Measurements from ENCODE around the gene SCNN1A. TPM values are rescaled to one million over a fixed set of nuclear protein-coding genes. Genes with fewer than 3 reads are reported as not detected.
A peak's percentile ranks its signal among the peaks of the same experiment; 100 is the strongest.

The SCNN1A gene
- total RNA-seq, 1 donor from 2014 or later: 14.3 TPM

- H3K4me3 ChIP-seq: no peak overlapping the region
- intact Hi-C loops (cut with DNase I): no loop called here
- DNase-seq (ENCODE audit: low spot score in 2 of 2): no peak
- no peaks in the 10 kb centered on the region for H3K27me3 ChIP-seq
- no peak for TF ChIP-seq CTCF (IDR thresholded peaks at IDR 0.05)
- H3K36me3 ChIP-seq: no peaks in the 10 kb centered on the region
- no peaks in the 10 kb centered on the region for H3K4me1 ChIP-seq
- H3K27ac ChIP-seq: no peak overlapping the region
- no peaks in the 10 kb centered on the region for H3K9me3 ChIP-seq
Observed at GRCh38 chr12:6399884-6400644, 24.7 kb upstream of the SCNN1A start.

- no peak for DNase-seq (ENCODE audit: low spot score in 2 of 2)
- Histone ChIP-seq H3K4me3 (no peak overlapping the region), H3K27ac (no peak overlapping the region), H3K4me1 (peaks cover 5 to 6% of the 10 kb centered on the region in 2 donors), H3K9me3 (no peaks in the 10 kb centered on the region), H3K27me3 (no peaks in the 10 kb centered on the region), H3K36me3 (peaks cover 3 to 9% of the 10 kb centered on the region in 2 donors)
- no peak for TF ChIP-seq CTCF (IDR thresholded peaks at IDR 0.05)
- intact Hi-C loops (cut with DNase I): no loop called here
Observed at GRCh38 chr12:6396031-6396430, 20.7 kb upstream of the SCNN1A start.

- intact Hi-C loops (cut with DNase I): no loop called here
- DNase-seq (ENCODE audit: low spot score in 2 of 2): no peak
Observed at GRCh38 chr12:6394398-6394797, 19.0 kb upstream of the SCNN1A start.

GRCh38 chr12:6393109-6393508 lies 17.7 kb upstream of the SCNN1A start:
- Histone ChIP-seq H3K27me3 (no peaks in the 10 kb centered on the region), H3K4me3 (no peak overlapping the region), H3K27ac (no peak overlapping the region), H3K9me3 (no peaks in the 10 kb centered on the region), H3K4me1 (peaks cover 5 to 6% of the 10 kb centered on the region in 2 donors), H3K36me3 (peaks cover 26 to 34% of the 10 kb centered on the region in 2 donors)
- intact Hi-C loops (cut with DNase I): no loop called here
- TF ChIP-seq CTCF (IDR thresholded peaks at IDR 0.05): no peak
- DNase-seq (ENCODE audit: low spot score in 2 of 2): no peak

More at GRCh38 chr12:6394398-6394797, 19.0 kb upstream of the SCNN1A start:
- no peak overlapping the region for H3K4me3 ChIP-seq
- H3K9me3 ChIP-seq: no peaks in the 10 kb centered on the region
- peaks cover 15 to 22% of the 10 kb centered on the region in 2 donors for H3K36me3 ChIP-seq
- H3K27me3 ChIP-seq: no peaks in the 10 kb centered on the region
- peak overlapping the region; percentile 1 to 5 for H3K27ac ChIP-seq
- peaks cover 5 to 6% of the 10 kb centered on the region in 2 donors for H3K4me1 ChIP-seq
- no peak for TF ChIP-seq CTCF (IDR thresholded peaks at IDR 0.05)

GRCh38 chr12:6392504-6392903 lies 17.1 kb upstream of the SCNN1A start:
- peaks cover 5 to 6% of the 10 kb centered on the region in 2 donors for H3K4me1 ChIP-seq
- no peak for DNase-seq (ENCODE audit: low spot score in 2 of 2)

More at GRCh38 chr12:6392504-6392903, 17.1 kb upstream of the SCNN1A start:
- H3K36me3 ChIP-seq: peaks cover 32 to 40% of the 10 kb centered on the region in 2 donors
- intact Hi-C loops (cut with DNase I): no loop called here
- no peak for TF ChIP-seq CTCF (IDR thresholded peaks at IDR 0.05)
- H3K27ac ChIP-seq: peak overlapping the region in 1 of 2 donors; percentile 62
- H3K9me3 ChIP-seq: no peaks in the 10 kb centered on the region
- no peak overlapping the region for H3K4me3 ChIP-seq
- H3K27me3 ChIP-seq: no peaks in the 10 kb centered on the region
